Mesendoderm (in vitro differentiated cells): ENCODE data around the gene RBM19.

Source experiments
- DNase-seq: peaks from one replicate; pipeline ENCODE4 v3.0.0; 2013
- H2AK5ac ChIP-seq: 2 replicates; pipeline ENCODE4 v1.6.1; 2013; ENCODE audit warnings: low read length, inconsistent platforms
- H2BK120ac ChIP-seq: 2 replicates; pipeline ENCODE4 v1.6.1; 2013; ENCODE audit warnings: low read depth, mild to moderate bottlenecking, low read length, moderate library complexity, mixed read lengths
- H2BK15ac ChIP-seq: replicated peaks from 2 replicates; pipeline ENCODE4 v1.6.1; 2013; ENCODE audit warnings: low read depth, mild to moderate bottlenecking, moderate library complexity
- H2BK5ac ChIP-seq: 2 replicates; pipeline ENCODE4 v1.6.1; 2013; ENCODE audit warnings: low read length, inconsistent platforms
- H3K18ac ChIP-seq: 2 replicates; pipeline ENCODE4 v1.6.1; 2013; ENCODE audit warnings: mild to moderate bottlenecking, low read length, mixed read lengths
- H3K23ac ChIP-seq: one replicate; pipeline ENCODE4 v1.6.1; 2013; ENCODE audit warnings: low read length
- H3K27ac ChIP-seq: 2 replicates; pipeline ENCODE4 v1.5.1; 2013; ENCODE audit warnings: low read depth, mild to moderate bottlenecking, inconsistent platforms, low read length, moderate library complexity
- H3K27me3 ChIP-seq: 2 replicates; pipeline ENCODE4 v1.6.1; 2013; ENCODE audit warnings: low read length, control low read depth, mild to moderate bottlenecking, inconsistent platforms; ENCODE audit not compliant: insufficient read depth, poor library complexity
- H3K36me3 ChIP-seq: 2 replicates; pipeline ENCODE4 v1.6.1; 2013; ENCODE audit warnings: low read length, inconsistent platforms; ENCODE audit not compliant: control insufficient read depth, insufficient read depth
- H3K4ac ChIP-seq: one replicate; pipeline ENCODE4 v1.6.1; 2013; ENCODE audit warnings: low read depth, mild to moderate bottlenecking, low read length, moderate library complexity
- H3K4me1 ChIP-seq: 2 replicates; pipeline ENCODE4 v1.6.1; 2013; ENCODE audit warnings: low read depth, low read length, inconsistent platforms; ENCODE audit not compliant: control insufficient read depth
- H3K4me2 ChIP-seq: 2 replicates; pipeline ENCODE4 v1.6.1; 2013; ENCODE audit warnings: low read length
- H3K4me3 ChIP-seq: 2 replicates; pipeline ENCODE4 v1.5.1; 2013; ENCODE audit warnings: mild to moderate bottlenecking, low read length
- H3K56ac ChIP-seq: one replicate; pipeline ENCODE4 v1.6.1; 2013; ENCODE audit warnings: low read length
- H3K79me1 ChIP-seq: 2 replicates; pipeline ENCODE4 v1.6.1; 2013; ENCODE audit warnings: low read length, inconsistent platforms
- H3K79me2 ChIP-seq: 2 replicates; pipeline ENCODE4 v1.6.1; 2013; ENCODE audit warnings: mild to moderate bottlenecking, low read length; ENCODE audit not compliant: control insufficient read depth, insufficient read depth
- H3K9ac ChIP-seq: 2 replicates; pipeline ENCODE4 v1.6.1; 2013; ENCODE audit warnings: low read length, inconsistent platforms
- H4K5ac ChIP-seq: one replicate; pipeline ENCODE4 v1.6.1; 2013; ENCODE audit warnings: low read length
- H4K8ac ChIP-seq: one replicate; pipeline ENCODE4 v1.6.1; 2013; ENCODE audit warnings: low read depth, mild to moderate bottlenecking, control low read depth, low read length, moderate library complexity
- WGBS: extraction: QIAGEN DNeasy Blood & Tissue Kit; methylation state at CpG from one replicate; pipeline ENCODE4 v1.1.7; 2013; ENCODE audit warnings: low lambda C conversion rate, missing lambda C conversion rate; ENCODE audit not compliant: insufficient coverage; ENCODE audit errors: extremely low coverage; 5-methylcytosine and 5-hydroxymethylcytosine counted together

RBM19 gene

DNA sequence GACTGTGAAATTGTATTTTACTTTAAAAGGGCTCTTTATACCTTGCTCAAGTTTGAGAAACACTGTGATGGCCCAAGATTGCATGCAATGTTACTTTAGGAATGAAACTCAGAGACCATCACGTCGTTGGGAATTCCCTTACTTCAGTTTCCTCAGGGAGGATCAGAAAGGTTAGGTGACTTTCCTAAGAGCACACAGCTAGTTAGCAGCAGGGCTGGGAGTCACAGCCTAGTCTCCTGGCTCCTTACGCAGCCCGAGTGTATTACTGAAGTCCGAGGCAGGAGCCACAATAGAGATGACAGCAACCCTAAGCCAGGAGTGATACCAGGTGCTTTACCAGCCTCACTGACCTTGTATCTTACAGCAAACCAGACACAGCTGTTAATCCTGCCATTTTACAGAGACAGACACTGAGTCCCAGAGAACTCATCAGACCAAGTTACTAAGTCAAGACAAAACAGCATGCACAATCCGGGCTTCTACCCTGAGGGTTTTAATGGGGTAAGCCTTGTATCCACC is 67.0 kb downstream of the RBM19 start:
- no peak overlapping the region for H2AK5ac ChIP-seq
- no peak overlapping the region for H3K4me2 ChIP-seq
- no peak for DNase-seq
- H3K23ac ChIP-seq: no peak overlapping the region
- H4K5ac ChIP-seq: no peak overlapping the region
- no CpG with 5 or more reads among the region's 6 CpGs for WGBS
- H3K18ac ChIP-seq: no peak overlapping the region
- H3K9ac ChIP-seq: no peak overlapping the region
- no peaks in the 10 kb centered on the region for H3K36me3 ChIP-seq
- H2BK5ac ChIP-seq: no peak overlapping the region
- no peak overlapping the region for H4K8ac ChIP-seq
- H3K79me2 ChIP-seq: no peaks in the 10 kb centered on the region
- no peaks in the 10 kb centered on the region for H3K79me1 ChIP-seq
- no peak overlapping the region for H3K27ac ChIP-seq
- no peak overlapping the region for H2BK120ac ChIP-seq
- H2BK15ac ChIP-seq: no peak overlapping the region
- no peaks in the 10 kb centered on the region for H3K27me3 ChIP-seq
- H3K4me1 ChIP-seq: no peaks in the 10 kb centered on the region
- H3K56ac ChIP-seq: no peak overlapping the region
- no peak overlapping the region for H3K4ac ChIP-seq
- H3K4me3 ChIP-seq: no peak overlapping the region

DNA sequence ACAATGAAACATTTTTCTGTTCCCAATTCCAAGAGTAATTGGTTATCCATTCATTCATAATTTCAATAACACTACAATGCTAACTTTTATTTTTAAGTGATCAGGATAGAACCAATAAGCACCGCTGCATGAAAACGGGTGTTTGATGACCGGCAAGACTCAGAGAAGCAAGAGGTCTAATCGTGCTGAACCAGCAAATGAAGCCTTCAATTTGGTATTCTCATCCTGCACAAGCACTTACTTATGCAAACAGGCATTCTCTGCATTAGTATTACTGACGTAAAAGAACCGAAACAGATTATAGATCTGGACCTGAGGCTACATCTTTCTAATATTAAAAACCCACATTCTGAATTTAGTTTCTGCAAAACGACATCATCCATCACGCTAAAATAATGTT is 67.7 kb downstream of the RBM19 start:
- Histone ChIP-seq H3K27ac (no peak overlapping the region), H3K4ac (no peak overlapping the region), H2AK5ac (no peak overlapping the region), H2BK15ac (no peak overlapping the region), H3K79me1 (no peaks in the 10 kb centered on the region), H3K79me2 (no peaks in the 10 kb centered on the region), H3K23ac (no peak overlapping the region), H3K4me1 (no peaks in the 10 kb centered on the region), H2BK5ac (no peak overlapping the region), H2BK120ac (no peak overlapping the region), H3K36me3 (no peaks in the 10 kb centered on the region), H3K18ac (no peak overlapping the region), H4K5ac (no peak overlapping the region), H3K56ac (no peak overlapping the region), H3K4me2 (no peak overlapping the region), H3K9ac (no peak overlapping the region), H3K27me3 (no peaks in the 10 kb centered on the region), H3K4me3 (no peak overlapping the region), H4K8ac (no peak overlapping the region)
- 100% methylated on average over 1 of the region's 8 CpGs for WGBS
- no peak for DNase-seq

DNA sequence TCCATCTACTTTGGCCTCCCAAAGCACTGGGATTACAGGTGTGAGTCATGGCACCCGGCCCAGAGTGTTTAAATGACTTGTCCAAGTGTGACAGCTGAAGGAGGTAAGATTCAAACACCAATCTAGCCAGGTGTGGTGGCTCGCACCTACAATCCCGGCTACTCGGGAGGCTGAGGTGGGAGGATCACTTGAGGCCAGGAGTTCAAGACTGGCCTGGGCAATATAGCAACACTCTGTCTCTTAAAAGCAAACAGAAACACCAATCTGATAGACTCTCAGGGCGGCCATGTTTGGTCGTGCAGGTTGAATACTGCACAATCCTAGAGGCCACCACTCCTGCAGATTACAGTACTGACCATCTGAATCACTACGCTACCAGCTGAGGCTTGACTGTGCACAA is 68.7 kb downstream of the RBM19 start:
- Histone ChIP-seq H3K4me2 (no peak overlapping the region), H3K9ac (no peak overlapping the region), H3K36me3 (no peaks in the 10 kb centered on the region), H2BK15ac (no peak overlapping the region), H3K27me3 (no peaks in the 10 kb centered on the region), H3K18ac (no peak overlapping the region), H4K5ac (no peak overlapping the region), H2BK5ac (no peak overlapping the region), H3K79me1 (no peaks in the 10 kb centered on the region), H3K4me3 (no peak overlapping the region), H3K56ac (no peak overlapping the region), H3K27ac (no peak overlapping the region), H3K4ac (no peak overlapping the region), H2AK5ac (no peak overlapping the region), H3K23ac (no peak overlapping the region), H3K79me2 (no peaks in the 10 kb centered on the region), H2BK120ac (no peak overlapping the region), H3K4me1 (no peaks in the 10 kb centered on the region), H4K8ac (no peak overlapping the region)
- WGBS: no CpG with 5 or more reads among the region's 7 CpGs
- DNase-seq: no peak

DNA sequence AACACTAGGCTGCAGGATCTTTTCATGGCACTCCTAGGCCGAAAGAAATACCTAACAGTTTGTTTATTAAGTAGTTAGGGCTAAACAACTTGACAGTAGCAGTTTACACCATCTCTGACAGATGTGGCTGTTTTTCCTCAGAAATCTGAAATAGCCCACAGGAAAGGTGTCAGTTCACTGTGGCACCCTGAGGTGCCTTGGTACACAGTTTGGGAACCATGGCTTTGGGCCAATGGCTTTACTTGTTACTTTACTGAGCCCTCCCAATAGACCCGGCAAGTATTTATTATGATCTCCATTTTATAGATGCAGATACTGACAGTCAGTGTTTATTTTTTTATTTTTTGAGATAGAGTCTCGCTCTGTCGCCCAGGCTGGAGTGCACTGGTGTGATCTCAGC is 69.3 kb downstream of the RBM19 start:
- H3K23ac ChIP-seq: no peak overlapping the region
- no peaks in the 10 kb centered on the region for H3K4me1 ChIP-seq
- H3K79me2 ChIP-seq: no peaks in the 10 kb centered on the region
- H3K79me1 ChIP-seq: no peaks in the 10 kb centered on the region
- no peak overlapping the region for H3K4ac ChIP-seq
- no peaks in the 10 kb centered on the region for H3K36me3 ChIP-seq
- no peak overlapping the region for H3K9ac ChIP-seq
- H3K4me2 ChIP-seq: no peak overlapping the region
- no peak overlapping the region for H2AK5ac ChIP-seq
- no peak overlapping the region for H4K8ac ChIP-seq
- no peak overlapping the region for H2BK15ac ChIP-seq
- no CpG with 5 or more reads among the region's 4 CpGs for WGBS
- no peak overlapping the region for H3K56ac ChIP-seq
- H2BK5ac ChIP-seq: no peak overlapping the region
- H4K5ac ChIP-seq: no peak overlapping the region
- H3K27me3 ChIP-seq: no peaks in the 10 kb centered on the region
- no peak overlapping the region for H3K27ac ChIP-seq
- no peak overlapping the region for H2BK120ac ChIP-seq
- H3K4me3 ChIP-seq: no peak overlapping the region
- no peak for DNase-seq
- H3K18ac ChIP-seq: no peak overlapping the region

DNA sequence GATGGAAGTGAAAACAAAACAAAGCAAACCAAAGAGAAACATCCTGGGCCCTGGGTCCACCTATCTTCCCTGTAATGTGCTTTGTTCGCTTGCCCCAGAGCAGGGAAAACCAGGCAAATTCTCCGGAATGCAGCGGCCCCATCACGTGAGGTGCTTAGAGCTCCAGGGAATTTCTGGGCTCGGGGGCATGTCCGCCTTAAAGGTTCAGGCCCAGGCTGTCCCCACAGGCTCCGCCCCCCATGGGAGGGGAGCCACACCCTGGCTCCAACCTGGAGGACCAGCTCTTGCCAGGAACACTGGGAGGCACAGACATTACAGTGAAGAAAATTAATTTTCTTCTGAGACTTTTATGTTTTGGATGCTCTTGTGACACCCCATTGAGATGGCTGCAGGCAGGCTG is 69.9 kb downstream of the RBM19 start:
- no peak overlapping the region for H2BK5ac ChIP-seq
- H2BK15ac ChIP-seq: no peak overlapping the region
- H3K4me1 ChIP-seq: no peaks in the 10 kb centered on the region
- no CpG with 5 or more reads among the region's 7 CpGs for WGBS
- no peak overlapping the region for H3K4ac ChIP-seq
- DNase-seq: peak; percentile 89
- no peak overlapping the region for H3K23ac ChIP-seq
- no peaks in the 10 kb centered on the region for H3K27me3 ChIP-seq
- no peak overlapping the region for H3K9ac ChIP-seq
- no peak overlapping the region for H2AK5ac ChIP-seq
- H3K56ac ChIP-seq: peak overlapping the region; percentile 54
- H3K79me2 ChIP-seq: no peaks in the 10 kb centered on the region
- H4K5ac ChIP-seq: no peak overlapping the region
- H3K18ac ChIP-seq: no peak overlapping the region
- H4K8ac ChIP-seq: no peak overlapping the region
- no peak overlapping the region for H3K4me2 ChIP-seq
- no peaks in the 10 kb centered on the region for H3K79me1 ChIP-seq
- H3K27ac ChIP-seq: no peak overlapping the region
- H3K36me3 ChIP-seq: no peaks in the 10 kb centered on the region
- H2BK120ac ChIP-seq: no peak overlapping the region
- H3K4me3 ChIP-seq: no peak overlapping the region

DNA sequence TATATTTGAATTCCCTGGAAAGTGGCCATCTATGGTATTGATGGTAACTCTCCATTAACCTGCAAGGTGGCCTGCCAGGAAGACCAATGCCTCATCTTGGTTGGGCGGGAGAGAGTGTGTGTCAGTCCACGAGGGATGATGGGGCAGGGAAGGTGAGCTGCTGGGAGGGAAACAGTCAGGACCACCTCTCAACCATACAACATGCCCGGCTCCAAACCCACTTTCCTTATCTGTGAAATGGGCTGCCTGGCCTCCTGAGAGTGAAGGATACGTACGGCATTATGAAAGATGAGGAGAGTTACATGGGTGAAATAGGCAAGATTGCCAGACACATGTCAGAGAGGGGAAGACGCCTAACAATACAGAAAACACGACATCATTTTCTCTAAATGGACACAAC is 70.9 kb downstream of the RBM19 start:
- WGBS: no CpG with 5 or more reads among the region's 7 CpGs

More for the DNA sequence above, 70.9 kb downstream of the RBM19 start:
- H3K4me2 ChIP-seq: no peak overlapping the region
- H3K4me1 ChIP-seq: no peaks in the 10 kb centered on the region
- H3K4me3 ChIP-seq: no peak overlapping the region
- no peak overlapping the region for H3K18ac ChIP-seq
- no peak overlapping the region for H3K56ac ChIP-seq
- no peaks in the 10 kb centered on the region for H3K27me3 ChIP-seq
- H2BK15ac ChIP-seq: no peak overlapping the region
- H3K79me2 ChIP-seq: no peaks in the 10 kb centered on the region
- H2BK5ac ChIP-seq: no peak overlapping the region
- no peak overlapping the region for H3K9ac ChIP-seq
- H2AK5ac ChIP-seq: no peak overlapping the region
- no peaks in the 10 kb centered on the region for H3K79me1 ChIP-seq
- H4K5ac ChIP-seq: no peak overlapping the region
- H3K23ac ChIP-seq: no peak overlapping the region
- no peaks in the 10 kb centered on the region for H3K36me3 ChIP-seq
- no peak overlapping the region for H4K8ac ChIP-seq
- H3K27ac ChIP-seq: no peak overlapping the region
- DNase-seq: no peak
- no peak overlapping the region for H2BK120ac ChIP-seq
- no peak overlapping the region for H3K4ac ChIP-seq
